GM10266 (cell line): ENCODE measurements around the gene CALHM4.

Experiments used
- DNase-seq: peaks from one replicate; pipeline ENCODE4 v3.0.0; 2012; ENCODE audit errors: extremely low spot score
- CTCF ChIP-seq: IDR thresholded peaks from 2 replicates; pipeline ENCODE4 v1.5.1; 2012; ENCODE audit warnings: mild to moderate bottlenecking, low read depth; ENCODE audit not compliant: control insufficient read depth, insufficient read depth; ENCODE audit errors: missing control alignments

Gene CALHM4

DNA sequence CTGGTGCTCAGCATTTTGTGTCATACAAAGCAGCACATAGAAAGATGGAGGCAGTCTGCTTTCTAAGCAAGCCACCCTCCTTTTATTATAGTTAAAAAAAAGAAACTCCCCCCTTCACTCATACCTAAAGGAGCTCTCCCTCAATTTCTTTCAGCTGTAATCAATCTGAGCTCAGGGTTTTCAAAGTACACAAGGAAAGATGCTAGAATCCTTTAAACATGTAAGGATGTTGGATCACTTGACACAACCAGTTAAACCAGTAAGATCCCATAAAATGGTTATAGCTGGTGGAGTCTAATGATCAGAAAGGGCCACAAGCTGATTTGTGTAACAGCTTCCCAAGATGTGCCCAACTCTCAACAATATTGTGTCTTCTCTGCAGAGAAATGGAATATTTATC is at the start of gene CALHM4:
Gene CALHM4, plus strand, starts transcription at position 301 of the 400 bp plus-strand sequence. Its CDS starts 43 bp downstream, at position 344.
- no peak for TF ChIP-seq CTCF
- no peak for DNase-seq

DNA sequence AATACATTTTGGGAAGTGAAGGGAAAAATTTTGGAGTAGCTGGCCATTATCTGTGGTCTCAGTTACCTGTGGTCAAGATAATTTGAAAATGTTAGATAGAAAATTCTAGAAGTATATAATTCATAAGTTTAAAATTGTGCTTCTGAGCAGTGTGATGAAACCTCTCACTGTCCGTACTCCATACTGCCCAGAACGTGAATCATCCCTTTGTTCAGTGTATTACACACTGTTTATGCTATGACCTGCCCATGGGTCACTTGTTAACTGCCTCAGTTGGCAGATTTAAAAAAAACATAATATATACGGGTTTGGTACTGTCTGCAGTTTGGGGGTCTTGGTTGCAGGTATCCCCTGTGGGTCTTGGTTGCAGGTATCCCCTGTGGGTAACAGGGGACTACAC is 46.2 kb upstream of the CALHM4 start:
- DNase-seq: no peak
- TF ChIP-seq CTCF: no peak

GRCh38 chr6:116508527-116508926 is 45.0 kb upstream of the CALHM4 start:
- TF ChIP-seq CTCF: no peak
- no peak for DNase-seq

DNA sequence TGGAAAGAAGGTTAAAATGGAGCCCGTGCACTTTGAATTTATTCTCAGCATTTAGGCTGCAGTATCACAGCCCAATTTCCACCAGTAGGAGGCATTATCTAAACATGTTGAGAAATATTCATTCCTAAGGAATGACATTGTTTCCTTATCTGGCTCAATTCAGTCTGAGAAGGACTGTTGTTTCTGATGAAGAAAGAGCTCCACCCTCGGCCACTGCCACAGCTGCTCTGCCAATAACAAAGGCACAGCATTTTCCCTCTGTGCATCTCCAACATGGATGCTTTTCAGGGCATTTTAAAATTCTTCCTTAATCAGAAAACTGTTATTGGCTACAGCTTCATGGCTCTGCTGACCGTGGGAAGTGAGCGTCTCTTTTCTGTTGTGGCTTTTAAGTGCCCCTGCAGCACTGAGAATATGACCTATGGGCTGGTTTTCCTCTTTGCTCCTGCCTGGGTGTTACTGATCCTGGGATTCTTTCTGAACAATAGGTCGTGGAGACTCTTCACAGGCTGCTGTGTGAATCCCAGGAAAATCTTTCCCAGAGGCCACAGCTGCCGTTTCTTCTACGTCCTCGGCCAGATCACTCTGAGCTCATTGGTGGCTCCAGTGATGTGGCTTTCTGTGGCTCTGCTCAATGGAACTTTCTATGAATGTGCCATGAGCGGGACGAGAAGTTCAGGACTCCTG is 42.0 kb upstream of the CALHM4 start, which contains the start of gene CALHM5:
Gene CALHM5, plus strand, starts transcription at position 216 of the 687 bp plus-strand sequence. Its CDS starts 58 bp downstream, at position 274.
- TF ChIP-seq CTCF: peak; percentile 17
- no peak for DNase-seq

- TF ChIP-seq CTCF: no peak
- DNase-seq: no peak
Observed at GRCh38 chr6:116512111-116512559, 41.4 kb upstream of the CALHM4 start.

DNA sequence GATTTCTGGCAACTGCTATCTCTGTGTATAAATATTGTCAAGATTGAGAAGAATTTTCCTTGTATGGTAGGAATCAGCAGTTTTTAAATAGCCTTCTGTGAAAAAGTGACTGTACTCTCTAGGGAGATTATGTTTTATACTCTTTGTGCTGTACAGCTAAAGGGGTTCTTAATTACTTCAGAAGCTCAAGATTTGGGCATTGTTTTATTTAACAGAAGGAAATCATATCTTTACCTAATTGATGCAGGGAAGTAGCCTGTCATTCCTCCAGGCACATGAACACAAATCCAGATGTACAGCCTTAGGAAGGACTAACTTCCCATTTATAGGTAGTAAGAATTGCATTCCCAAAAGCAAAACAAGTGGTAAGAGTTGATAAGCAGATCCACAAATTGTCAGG is 40.8 kb upstream of the CALHM4 start:
- TF ChIP-seq CTCF: no peak
- DNase-seq: no peak

DNA sequence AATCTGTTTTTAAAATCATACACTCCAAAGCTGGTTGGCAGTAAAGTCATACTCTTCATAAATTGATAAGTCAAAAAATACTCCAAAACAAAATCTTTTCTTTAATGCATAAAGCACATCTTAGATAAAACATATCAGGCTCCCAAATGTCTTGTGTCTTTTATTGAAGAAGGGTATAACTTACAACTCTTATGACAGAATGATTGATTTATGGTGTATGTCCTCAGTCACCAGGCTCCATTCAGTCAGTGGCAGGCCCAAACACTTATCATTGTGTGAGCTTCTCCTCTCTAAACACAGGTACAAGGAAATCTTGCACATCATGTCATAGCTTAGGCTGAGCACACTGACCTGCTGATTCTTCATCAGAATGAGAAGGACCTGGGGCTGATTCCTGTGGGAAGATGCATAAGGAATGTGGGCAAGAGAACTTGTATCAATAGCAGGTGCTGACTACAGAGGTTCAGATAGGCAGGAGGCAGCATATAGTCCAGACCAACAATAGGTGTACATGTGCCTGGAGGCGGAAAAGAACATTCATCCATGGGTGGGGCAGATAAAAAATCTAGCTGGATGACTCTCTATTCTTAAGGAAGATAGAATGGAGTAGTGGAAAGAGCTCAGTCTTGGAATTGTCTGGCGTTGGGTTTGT is 40.2 kb upstream of the CALHM4 start:
- DNase-seq: no peak
- no peak for TF ChIP-seq CTCF
